Esophagus squamous epithelium (tissue), 4 donors: ENCODE data around the gene GPR150.

ENCODE experiments used
- POLR2A ChIP-seq, 4 donors: fragments of 450-650 bp; IDR thresholded peaks; one replicate each; pipeline ENCODE4 v1.6.1; 2017; ENCODE audit warnings: antibody characterized with exemption in 4 of 4, mild to moderate bottlenecking in 4 of 4, moderate library complexity in 3 of 4
- TF ChIP-seq, protein P1 (sequence below), 6 experiments: fragments of 450-650 bp in 4 of 6; fragments of 200-600 bp in 2 of 6; sonication (generic) in 2 of 6; IDR thresholded peaks; one replicate each; pipeline ENCODE4 v1.5.1; 2016 to 2019; ENCODE audit warnings: antibody characterized with exemption in 6 of 6, mild to moderate bottlenecking in 4 of 6, moderate library complexity in 4 of 6

DNA sequence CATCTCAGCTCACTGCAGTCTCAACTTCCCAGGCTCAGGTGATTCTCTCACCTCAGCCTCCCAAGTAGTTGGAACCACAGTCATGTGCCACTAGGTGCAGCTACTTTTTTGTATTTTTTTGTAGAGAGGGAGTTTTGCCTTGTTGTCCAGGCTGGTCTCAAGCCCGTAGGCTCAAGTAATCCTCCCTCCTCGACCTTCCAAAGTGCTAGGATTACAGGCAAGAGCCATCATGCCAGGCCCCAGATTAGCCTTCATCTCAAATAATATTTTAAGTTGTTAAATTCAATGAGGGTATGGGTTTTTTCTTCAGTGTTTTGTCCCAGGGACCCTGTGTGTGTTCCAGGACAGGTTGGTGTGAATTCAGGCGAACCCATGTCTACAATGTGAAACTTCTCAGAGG is 14.2 kb downstream of the GPR150 start:
- TF ChIP-seq, protein P1, sequence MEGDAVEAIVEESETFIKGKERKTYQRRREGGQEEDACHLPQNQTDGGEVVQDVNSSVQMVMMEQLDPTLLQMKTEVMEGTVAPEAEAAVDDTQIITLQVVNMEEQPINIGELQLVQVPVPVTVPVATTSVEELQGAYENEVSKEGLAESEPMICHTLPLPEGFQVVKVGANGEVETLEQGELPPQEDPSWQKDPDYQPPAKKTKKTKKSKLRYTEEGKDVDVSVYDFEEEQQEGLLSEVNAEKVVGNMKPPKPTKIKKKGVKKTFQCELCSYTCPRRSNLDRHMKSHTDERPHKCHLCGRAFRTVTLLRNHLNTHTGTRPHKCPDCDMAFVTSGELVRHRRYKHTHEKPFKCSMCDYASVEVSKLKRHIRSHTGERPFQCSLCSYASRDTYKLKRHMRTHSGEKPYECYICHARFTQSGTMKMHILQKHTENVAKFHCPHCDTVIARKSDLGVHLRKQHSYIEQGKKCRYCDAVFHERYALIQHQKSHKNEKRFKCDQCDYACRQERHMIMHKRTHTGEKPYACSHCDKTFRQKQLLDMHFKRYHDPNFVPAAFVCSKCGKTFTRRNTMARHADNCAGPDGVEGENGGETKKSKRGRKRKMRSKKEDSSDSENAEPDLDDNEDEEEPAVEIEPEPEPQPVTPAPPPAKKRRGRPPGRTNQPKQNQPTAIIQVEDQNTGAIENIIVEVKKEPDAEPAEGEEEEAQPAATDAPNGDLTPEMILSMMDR (IDR thresholded peaks at IDR 0.05): no peak
- no peak for TF ChIP-seq POLR2A (IDR thresholded peaks at IDR 0.05)
